GM19395 (cell line): ENCODE measurements around the gene FCHO1.
A peak's percentile ranks its signal among the peaks of the same experiment; 100 is the strongest.
"Not testable (repeated sequence)": the region's sequence is repeated elsewhere in the genome, so short reads cannot be mapped to it uniquely, and the experiment has no call there.

ENCODE experiments used
- ATAC-seq: cut with Tn5 transposase; IDR thresholded peaks from one replicate; pipeline ENCODE4 v1.9.1; 2021; ENCODE audit warnings: mild to moderate bottlenecking, moderate library complexity; ENCODE audit not compliant: unreplicated experiment

Gene FCHO1

GRCh38 chr19:17762505-17763229 lies 11.4 kb downstream of the FCHO1 start:
- ATAC-seq = no peak

DNA sequence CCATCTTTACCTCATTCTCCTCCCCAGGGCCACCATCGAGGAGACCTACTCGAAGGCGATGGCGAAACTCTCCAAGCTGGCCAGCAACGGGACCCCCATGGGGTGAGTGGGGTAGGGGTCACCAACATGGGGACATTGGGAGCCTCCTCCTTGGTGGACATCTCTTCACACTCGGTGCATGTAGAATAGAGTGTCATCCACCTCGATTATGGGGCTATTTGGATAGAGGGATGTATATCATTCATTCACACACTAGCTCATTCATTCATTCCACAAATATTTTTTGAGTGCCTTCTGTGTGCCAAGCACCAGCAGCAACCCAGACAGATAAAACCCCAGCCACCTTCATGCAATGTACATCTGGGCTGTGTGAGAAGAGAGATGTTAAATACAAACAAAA lies 13.1 kb downstream of the FCHO1 start:
- ATAC-seq = no peak

GRCh38 chr19:17765069-17765618 lies 13.9 kb downstream of the FCHO1 start:
- no peak for ATAC-seq

DNA sequence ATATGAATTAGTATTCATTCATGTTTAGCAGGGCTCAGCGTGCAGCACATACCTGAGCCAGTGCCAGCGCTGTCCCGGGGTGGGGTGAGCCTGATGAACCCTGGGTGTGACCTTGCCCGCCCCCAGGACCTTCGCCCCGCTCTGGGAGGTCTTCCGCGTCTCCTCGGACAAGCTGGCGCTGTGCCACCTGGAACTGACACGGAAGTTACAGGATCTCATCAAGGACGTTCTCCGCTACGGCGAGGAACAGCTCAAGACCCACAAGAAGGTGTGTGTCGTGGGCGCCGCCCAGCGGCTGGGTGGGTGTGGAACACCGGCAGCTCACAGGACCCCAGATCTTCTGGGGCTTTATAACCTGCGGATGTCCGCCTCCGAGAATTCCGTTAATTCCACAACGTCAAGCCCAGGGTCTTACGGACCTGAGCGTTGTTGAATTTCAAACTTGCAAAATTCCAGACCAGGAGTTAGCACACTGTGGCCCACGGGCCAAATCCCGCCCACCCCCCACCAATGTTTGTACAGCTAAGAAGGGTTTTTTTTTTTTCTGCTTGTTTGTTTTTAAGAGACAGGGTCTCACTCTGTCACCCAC lies 15.4 kb downstream of the FCHO1 start:
- no peak for ATAC-seq

- ATAC-seq = no peak
Measured at GRCh38 chr19:17767559-17767958, 16.3 kb downstream of the FCHO1 start.

DNA sequence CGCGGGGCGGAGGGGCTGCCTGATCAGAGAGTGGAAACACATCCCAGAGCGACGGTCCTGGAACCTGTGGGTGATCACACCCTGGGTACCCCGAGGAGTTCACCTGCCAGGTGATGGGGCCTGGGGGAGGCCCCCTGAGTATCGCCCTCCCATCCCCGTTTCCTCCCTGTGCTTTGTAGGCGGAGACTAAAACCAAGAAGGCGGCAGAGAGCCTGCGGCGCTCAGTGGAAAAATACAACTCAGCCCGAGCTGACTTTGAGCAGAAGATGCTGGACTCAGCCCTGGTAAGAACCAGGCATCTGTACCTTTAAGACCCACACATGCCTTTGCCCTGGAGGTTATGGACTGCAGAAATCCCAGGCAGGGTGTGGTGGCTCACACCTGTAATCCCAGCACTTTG lies 19.3 kb downstream of the FCHO1 start:
- no peak for ATAC-seq

DNA sequence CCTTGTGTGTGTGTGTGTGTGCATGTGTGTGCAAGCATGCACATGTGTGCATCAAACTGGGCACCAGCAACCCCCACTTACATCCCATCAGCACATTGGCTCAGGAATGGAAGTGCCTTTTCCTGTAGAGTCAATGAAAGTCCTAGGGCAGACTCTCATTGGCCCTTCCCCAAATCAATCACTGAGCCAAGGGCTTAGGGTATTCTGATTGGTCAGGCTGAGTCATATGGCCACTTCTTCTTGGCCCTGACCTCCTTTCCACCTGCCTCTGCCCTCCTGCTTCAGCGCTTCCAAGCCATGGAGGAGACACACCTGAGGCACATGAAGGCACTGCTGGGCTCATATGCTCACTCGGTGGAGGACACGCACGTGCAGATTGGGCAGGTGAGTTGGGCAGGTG lies 20.9 kb downstream of the FCHO1 start:
- ATAC-seq = no peak

- ATAC-seq = no peak
Measured at GRCh38 chr19:17775245-17775927, 24.1 kb downstream of the FCHO1 start.

DNA sequence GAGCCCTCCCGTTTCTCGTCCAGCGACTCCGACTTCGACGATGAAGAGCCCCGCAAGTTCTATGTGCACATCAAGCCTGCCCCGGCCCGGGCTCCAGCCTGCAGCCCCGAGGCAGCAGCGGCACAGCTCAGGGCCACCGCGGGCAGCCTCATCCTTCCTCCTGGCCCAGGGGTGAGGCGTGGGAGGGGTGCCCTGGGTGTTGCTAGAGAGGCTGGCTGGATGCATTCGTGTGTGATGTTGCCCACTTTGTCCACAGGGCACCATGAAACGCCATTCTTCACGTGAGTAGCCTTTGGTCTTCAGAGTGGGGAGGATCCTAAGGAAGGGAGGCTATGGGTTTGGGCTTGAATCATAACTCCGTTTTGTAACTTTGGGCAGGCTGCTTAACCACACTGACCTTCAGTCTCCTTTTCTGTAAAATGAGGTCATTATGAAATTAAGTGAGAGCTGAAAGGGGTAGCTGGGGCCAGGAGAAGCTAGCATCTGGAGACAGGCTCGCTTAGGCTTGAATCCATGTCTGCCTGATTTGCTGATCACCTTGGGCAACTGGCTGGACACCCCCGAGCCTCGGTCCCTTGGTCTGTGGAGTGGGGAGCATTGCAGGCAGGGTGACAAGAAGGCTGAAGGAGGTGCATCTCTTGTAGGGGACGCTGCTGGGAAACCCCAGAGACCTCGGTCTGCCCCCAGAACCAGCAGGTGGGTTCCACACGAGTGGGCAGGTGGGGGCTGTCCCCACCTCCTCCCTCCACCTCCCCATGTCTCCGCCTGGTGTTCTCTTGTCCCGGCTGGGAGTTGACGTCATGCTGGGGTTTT lies 24.9 kb downstream of the FCHO1 start:
- peak; percentile 70 for ATAC-seq

GRCh38 chr19:17777840-17778239 lies 26.6 kb downstream of the FCHO1 start:
- ATAC-seq = not testable (repeated sequence)

- no peak for ATAC-seq
Measured at GRCh38 chr19:17778251-17778967, 27.1 kb downstream of the FCHO1 start.

DNA sequence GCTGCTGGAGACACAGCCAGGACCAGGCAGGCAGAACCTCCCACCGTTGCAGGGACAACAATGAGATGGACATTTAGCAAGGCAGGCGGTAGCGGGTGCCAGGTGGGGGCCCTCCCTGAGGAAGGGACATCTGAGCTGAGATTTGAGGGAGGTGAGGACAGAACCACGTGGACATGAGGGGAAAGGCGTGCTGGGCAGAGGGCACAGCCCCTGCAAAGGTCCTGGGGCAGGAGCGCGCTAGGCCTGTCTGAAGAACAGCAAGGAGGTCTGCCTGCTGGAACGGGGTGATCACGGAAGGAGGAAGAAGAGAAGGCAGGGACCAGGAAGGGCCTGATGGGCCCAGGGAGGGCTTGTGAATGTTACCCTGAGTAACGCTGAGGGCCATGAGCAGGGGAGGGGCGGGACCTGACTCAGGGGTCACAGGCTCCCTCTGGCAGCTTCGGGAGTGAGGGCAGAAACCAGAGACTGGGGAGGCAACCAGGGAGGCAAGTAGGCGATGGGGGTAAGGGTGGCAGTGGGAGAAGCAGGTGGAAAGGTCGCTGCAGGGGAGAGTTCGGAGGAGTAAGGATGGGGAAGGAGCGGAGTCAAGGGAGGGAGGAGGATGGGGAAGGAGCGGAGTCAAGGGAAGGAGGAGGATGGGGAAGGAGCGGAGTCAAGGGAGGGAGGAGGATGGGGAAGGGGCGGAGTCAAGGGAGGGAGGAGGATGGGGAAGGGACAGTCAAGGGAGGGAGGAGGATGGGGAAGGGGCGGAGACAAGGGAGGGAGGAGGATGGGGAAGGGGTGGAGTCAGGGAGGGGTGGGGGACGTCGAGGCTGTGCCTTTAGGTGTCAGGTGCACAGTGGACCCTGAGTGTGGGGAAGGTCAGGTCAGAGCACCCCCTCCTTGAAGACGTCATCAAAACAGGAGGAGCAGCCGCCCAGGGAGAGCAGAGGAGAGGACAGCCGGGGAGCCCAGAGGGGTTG lies 28.0 kb downstream of the FCHO1 start:
- no peak for ATAC-seq

- no peak for ATAC-seq
Measured at GRCh38 chr19:17780781-17781180, 29.5 kb downstream of the FCHO1 start.

DNA sequence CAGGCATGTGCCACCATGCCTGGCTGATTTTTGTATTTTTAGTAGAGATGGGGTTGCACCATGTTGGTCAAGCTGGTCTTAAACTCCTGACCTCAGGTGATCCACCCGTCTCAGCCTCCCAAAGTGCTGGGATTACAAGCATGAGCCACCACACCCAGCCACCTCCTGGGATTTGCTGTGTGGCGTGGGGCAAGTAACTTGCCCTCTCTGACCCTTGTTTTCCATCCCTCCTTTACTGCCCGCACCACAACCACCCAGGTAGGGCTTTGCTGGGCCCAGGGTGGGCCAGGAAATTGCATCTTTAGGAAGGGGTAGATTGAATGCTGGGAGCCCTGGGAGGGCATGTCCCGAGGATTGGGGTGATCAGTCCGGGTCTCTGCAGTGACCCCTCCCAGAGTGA lies 32.4 kb downstream of the FCHO1 start:
- ATAC-seq = not testable (repeated sequence)

DNA sequence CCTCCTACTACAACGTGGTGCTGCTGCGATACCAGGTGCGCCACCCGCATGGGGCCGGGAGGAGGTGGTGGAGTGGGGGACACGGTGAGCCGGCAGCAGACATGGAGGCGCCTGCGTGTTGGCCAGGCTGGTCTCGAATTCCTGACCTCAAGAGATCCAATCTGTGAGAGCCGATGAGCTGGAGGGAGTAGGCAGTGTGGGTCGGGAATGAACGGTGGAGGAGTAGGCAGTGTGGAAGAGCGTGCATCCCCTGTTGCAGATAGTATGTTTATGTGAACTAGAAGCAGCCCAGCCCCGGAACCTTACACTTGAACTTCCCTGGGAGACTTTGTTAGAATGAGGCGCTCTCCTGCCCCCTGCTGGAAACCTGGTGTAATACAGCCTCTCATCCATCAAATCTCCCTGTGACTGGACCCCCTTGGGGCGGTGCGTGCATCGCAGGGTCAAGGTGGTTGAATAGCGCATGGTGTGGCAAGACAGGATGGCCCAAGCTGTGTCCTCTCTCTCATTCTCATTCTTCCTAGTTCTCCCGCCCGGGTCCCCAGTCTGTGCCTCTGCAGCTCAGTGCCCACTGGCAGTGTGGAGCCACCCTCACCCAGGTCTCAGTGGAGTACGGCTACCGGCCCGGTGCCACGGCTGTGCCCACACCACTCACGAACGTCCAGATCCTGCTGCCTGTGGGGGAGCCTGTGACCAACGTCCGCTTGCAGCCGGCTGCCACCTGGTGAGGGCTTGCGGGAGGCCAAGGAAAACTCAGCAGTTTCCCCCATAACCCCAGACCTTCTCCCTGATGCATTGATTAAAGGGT lies 33.1 kb downstream of the FCHO1 start:
- ATAC-seq = no peak

DNA sequence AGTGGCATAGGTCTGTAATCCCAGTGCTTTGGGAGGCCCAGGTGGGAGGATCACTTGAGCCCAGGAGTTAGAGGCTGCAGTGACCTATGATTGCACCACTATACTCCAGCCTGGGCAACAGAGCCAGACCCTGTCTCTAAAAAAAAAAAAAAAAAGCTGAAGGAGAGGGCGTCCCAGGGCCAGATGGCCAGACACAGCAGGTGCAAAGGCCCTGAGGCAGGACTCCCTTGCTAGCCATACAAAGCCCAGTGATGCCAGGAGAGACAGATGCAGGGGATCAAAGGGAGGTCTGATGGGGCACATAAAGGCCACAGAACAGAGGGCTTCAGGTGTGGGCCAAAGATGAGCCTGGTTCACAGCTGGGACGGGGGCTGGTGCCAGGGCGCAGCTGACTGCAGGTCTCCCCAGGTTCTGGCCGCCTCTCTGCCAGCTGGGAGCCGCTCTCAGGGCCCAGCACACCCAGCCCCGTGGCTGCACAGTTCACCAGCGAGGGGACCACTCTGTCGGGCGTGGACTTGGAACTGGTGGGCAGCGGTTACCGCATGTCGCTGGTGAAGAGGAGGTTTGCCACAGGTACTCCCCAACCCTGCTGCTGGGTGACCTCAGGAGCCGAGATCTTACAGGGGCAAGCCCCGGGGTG lies 36.1 kb downstream of the FCHO1 start:
- ATAC-seq = no peak

GRCh38 chr19:17788632-17789031 lies 37.4 kb downstream of the FCHO1 start:
- no peak for ATAC-seq
